ENCODE results near the gene SREBF1. TPM values are rescaled to one million over a fixed set of nuclear protein-coding genes. Genes with fewer than 3 reads are reported as not detected.

The SREBF1 gene
- total and polyA plus RNA-seq, 4 donors, result 68.4 to 134 (median 80.7) TPM

DNA sequence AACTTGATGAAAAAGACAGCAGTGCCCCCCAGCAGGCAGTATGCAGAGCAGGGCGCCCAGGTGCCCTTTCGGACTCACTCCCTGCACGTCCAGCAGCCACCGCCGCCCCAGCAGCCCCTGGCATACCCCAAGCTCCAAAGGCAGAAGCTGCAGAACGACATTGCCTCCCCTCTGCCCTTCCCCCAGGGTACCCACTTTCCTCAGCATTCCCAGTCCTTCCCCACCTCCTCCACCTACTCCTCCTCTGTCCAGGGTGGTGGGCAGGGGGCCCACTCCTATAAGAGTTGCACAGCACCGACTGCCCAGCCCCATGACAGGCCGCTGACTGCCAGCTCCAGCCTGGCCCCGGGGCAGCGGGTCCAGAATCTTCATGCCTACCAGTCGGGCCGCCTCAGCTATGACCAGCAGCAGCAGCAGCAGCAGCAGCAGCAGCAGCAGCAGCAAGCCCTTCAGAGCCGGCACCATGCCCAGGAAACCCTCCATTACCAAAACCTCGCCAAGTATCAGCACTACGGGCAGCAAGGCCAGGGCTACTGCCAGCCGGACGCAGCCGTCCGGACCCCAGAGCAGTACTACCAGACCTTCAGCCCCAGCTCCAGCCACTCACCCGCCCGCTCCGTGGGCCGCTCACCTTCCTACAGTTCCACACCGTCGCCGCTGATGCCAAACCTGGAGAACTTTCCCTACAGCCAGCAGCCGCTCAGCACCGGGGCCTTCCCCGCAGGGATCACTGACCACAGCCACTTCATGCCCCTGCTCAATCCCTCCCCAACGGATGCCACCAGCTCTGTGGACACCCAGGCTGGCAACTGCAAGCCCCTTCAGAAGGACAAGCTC is 43.2 kb downstream of the SREBF1 start:
- ATAC-seq (ENCODE audit: insufficient read depth, low FRiP score), result no peak
- no peak overlapping the region for H3K9ac ChIP-seq (ENCODE audit: insufficient read depth in 1 of 2, low read length in 2 of 2)
- H3K4me3 ChIP-seq, result no peak overlapping the region
- H3K9me3 ChIP-seq (ENCODE audit: control insufficient read depth in 4 of 4, insufficient read depth in 3 of 4, low read length in 3 of 4), result no peaks in the 10 kb centered on the region
- 93 to 94% methylated on average over 29 to 30 of the region's 30 CpGs for WGBS, 2 donors
- peaks cover 0 to 53% (median 23%) of the 10 kb centered on the region in 4 donors for H3K36me3 ChIP-seq (ENCODE audit: control insufficient read depth in 4 of 4, insufficient read depth in 4 of 4, low read length in 4 of 4)
- no peak overlapping the region for H3K27ac ChIP-seq (ENCODE audit: low read depth in 1 of 2, low read length in 1 of 2)
- TF ChIP-seq, protein P1, sequence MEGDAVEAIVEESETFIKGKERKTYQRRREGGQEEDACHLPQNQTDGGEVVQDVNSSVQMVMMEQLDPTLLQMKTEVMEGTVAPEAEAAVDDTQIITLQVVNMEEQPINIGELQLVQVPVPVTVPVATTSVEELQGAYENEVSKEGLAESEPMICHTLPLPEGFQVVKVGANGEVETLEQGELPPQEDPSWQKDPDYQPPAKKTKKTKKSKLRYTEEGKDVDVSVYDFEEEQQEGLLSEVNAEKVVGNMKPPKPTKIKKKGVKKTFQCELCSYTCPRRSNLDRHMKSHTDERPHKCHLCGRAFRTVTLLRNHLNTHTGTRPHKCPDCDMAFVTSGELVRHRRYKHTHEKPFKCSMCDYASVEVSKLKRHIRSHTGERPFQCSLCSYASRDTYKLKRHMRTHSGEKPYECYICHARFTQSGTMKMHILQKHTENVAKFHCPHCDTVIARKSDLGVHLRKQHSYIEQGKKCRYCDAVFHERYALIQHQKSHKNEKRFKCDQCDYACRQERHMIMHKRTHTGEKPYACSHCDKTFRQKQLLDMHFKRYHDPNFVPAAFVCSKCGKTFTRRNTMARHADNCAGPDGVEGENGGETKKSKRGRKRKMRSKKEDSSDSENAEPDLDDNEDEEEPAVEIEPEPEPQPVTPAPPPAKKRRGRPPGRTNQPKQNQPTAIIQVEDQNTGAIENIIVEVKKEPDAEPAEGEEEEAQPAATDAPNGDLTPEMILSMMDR (IDR thresholded peaks at IDR 0.05; ENCODE audit: control extremely low read depth, extremely low read depth), result no peak
- peaks cover 0 to 35% (median 10%) of the 10 kb centered on the region in 5 donors for H3K4me1 ChIP-seq (ENCODE audit: control insufficient read depth in 5 of 5, insufficient read depth in 5 of 5, low read length in 5 of 5)
- no peak for DNase-seq
- H3K27me3 ChIP-seq (ENCODE audit: control insufficient read depth in 3 of 3, insufficient read depth in 3 of 3, low read length in 2 of 3), result no peaks in the 10 kb centered on the region

DNA sequence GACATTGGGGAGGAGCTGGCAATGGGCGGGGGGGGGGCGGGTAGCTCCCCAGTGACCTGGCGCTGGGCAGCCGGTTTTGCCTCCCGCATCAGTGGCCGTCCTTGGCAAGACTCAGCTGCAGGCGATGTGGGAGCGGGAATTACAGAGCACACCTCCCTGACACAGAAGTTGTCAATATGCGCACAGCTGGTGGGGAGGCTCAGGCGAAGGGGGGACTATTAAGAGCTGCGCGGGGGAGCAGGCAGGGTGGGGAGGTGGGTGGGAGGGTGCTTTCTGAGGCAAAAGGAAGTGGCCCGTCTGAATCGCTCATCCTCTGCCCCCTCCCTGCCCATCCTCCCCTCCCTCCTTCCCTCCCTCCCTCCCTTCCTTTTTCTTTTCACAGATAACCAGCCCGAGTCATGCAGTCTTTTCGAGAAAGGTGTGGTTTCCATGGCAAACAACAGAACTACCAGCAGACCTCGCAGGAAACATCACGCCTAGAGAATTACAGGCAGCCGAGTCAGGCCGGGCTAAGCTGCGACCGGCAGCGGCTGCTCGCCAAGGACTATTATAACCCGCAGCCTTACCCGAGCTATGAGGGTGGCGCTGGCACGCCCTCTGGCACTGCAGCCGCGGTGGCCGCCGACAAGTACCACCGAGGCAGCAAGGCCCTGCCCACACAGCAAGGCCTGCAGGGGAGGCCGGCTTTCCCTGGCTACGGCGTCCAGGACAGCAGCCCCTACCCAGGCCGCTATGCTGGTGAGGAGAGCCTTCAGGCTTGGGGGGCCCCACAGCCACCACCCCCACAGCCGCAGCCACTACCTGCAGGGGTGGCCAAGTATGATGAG is 44.0 kb downstream of the SREBF1 start:
- Histone ChIP-seq H3K4me3 (no peak overlapping the region), H3K9ac (ENCODE audit: insufficient read depth in 1 of 2, low read length in 2 of 2) (no peak overlapping the region), H3K36me3 (ENCODE audit: control insufficient read depth in 4 of 4, insufficient read depth in 4 of 4, low read length in 4 of 4) (peaks cover 0 to 46% (median 21%) of the 10 kb centered on the region in 4 donors), H3K4me1 (ENCODE audit: control insufficient read depth in 5 of 5, insufficient read depth in 5 of 5, low read length in 5 of 5) (peaks cover 0 to 35% (median 10%) of the 10 kb centered on the region in 5 donors), H3K27me3 (ENCODE audit: control insufficient read depth in 3 of 3, insufficient read depth in 3 of 3, low read length in 2 of 3) (no peaks in the 10 kb centered on the region), H3K9me3 (ENCODE audit: control insufficient read depth in 4 of 4, insufficient read depth in 3 of 4, low read length in 3 of 4) (no peaks in the 10 kb centered on the region), H3K27ac (ENCODE audit: low read depth in 1 of 2, low read length in 1 of 2) (no peak overlapping the region)
- WGBS, 2 donors, result 22 to 41% methylated on average over 38 of the region's 38 CpGs
- TF ChIP-seq, protein P1 (IDR thresholded peaks at IDR 0.05; ENCODE audit: control extremely low read depth, extremely low read depth), result no peak
- DNase-seq (peak; percentile 58 to 65 (median 63)), ATAC-seq (ENCODE audit: insufficient read depth, low FRiP score) (no peak)

GRCh38 chr17:17792037-17792550 is 44.7 kb downstream of the SREBF1 start:
- H3K27me3 ChIP-seq (ENCODE audit: control insufficient read depth in 3 of 3, insufficient read depth in 3 of 3, low read length in 2 of 3), result no peaks in the 10 kb centered on the region
- 73 to 78% methylated on average over 18 of the region's 18 CpGs for WGBS, 2 donors
- H3K9me3 ChIP-seq (ENCODE audit: control insufficient read depth in 4 of 4, insufficient read depth in 3 of 4, low read length in 3 of 4), result no peaks in the 10 kb centered on the region
- TF ChIP-seq, protein P1 (IDR thresholded peaks at IDR 0.05; ENCODE audit: control extremely low read depth, extremely low read depth), result no peak
- H3K4me3 ChIP-seq, result no peak overlapping the region
- DNase-seq (peak in 1 of 3 donors; percentile 44), ATAC-seq (ENCODE audit: insufficient read depth, low FRiP score) (no peak)
- H3K4me1 ChIP-seq (ENCODE audit: control insufficient read depth in 5 of 5, insufficient read depth in 5 of 5, low read length in 5 of 5), result peaks cover 0 to 35% (median 10%) of the 10 kb centered on the region in 5 donors
- no peak overlapping the region for H3K27ac ChIP-seq (ENCODE audit: low read depth in 1 of 2, low read length in 1 of 2)
- peaks cover 0 to 39% (median 18%) of the 10 kb centered on the region in 4 donors for H3K36me3 ChIP-seq (ENCODE audit: control insufficient read depth in 4 of 4, insufficient read depth in 4 of 4, low read length in 4 of 4)
- no peak overlapping the region for H3K9ac ChIP-seq (ENCODE audit: insufficient read depth in 1 of 2, low read length in 2 of 2)

Measured in lung (tissue), 12 donors.